Measurements from ENCODE around the gene ZNF280D. TPM values are rescaled to one million over a fixed set of nuclear protein-coding genes. Genes with fewer than 3 reads are reported as not detected.
"Not testable (repeated sequence)": the region's sequence is repeated elsewhere in the genome, so short reads cannot be mapped to it uniquely, and the experiment has no call there.

ZNF280D gene
- total RNA-seq, 2 donors from 2014 or later, result 35.1 to 44.2 TPM

DNA sequence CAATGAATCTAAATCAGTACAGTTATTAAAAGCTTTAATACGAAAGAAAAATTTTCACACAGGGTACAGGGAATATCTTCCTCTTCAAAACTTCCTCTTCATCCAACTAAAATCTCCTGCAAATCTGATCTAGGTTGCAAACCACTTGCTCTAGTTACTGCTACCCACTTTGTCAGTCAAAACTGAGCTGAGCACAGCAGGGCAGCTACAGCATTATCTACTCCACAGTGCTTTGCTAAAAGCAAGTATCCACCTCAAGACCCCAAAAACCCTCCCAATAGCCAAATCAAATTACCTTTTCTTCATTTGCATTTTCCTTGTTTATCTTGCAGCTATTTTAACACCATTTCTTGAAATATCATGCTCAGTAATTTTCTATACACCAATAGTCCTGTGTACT, 14.7 kb downstream of the ZNF280D start:
- 92% methylated on average over 1 of the region's 1 CpG for WGBS
- no peaks in the 10 kb centered on the region for H3K9me3 ChIP-seq
- intact Hi-C loops (cut with DNase I), result no loop called here
- H3K4me3 ChIP-seq, result no peak overlapping the region
- H3K4me1 ChIP-seq (replicated peaks), result no peaks in the 10 kb centered on the region
- H3K27me3 ChIP-seq (replicated peaks; ENCODE audit: insufficient read depth), result no peaks in the 10 kb centered on the region
- DNase-seq (ENCODE audit: low spot score), result no peak
- H3K36me3 ChIP-seq, result no peaks in the 10 kb centered on the region
- no peak for TF ChIP-seq POLR2A (IDR thresholded peaks at IDR 0.05)
- TF ChIP-seq CTCF (IDR thresholded peaks at IDR 0.05), result no peak
- TF ChIP-seq POLR2AphosphoS5 (IDR thresholded peaks at IDR 0.05), result no peak
- no peak overlapping the region for H3K27ac ChIP-seq

DNA sequence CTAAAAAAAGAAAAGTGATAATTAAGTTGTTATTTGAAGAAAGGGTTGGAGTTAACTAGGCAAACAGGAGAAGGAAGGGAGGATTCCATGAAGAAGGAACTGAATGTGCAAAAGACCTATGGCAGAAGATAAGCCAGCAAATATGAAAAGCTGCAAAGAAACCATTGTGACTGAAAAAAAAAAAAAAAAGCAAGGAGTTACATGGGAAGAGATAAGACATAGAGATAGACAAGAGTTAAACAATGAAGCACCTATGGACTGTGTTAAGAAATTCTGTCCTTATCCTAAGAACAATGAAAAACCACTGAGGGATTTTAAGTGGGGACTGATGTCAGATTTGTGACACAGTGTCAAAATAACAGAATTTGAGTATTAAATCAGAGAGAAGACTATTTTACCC, 17.0 kb downstream of the ZNF280D start:
- H3K4me1 ChIP-seq (replicated peaks), result no peaks in the 10 kb centered on the region
- no peak overlapping the region for H3K4me3 ChIP-seq
- DNase-seq (ENCODE audit: low spot score), result no peak
- no peaks in the 10 kb centered on the region for H3K9me3 ChIP-seq
- H3K36me3 ChIP-seq, result no peaks in the 10 kb centered on the region
- no peak overlapping the region for H3K27ac ChIP-seq
- TF ChIP-seq POLR2A (IDR thresholded peaks at IDR 0.05) (no peak), CTCF (IDR thresholded peaks at IDR 0.05) (no peak), POLR2AphosphoS5 (IDR thresholded peaks at IDR 0.05) (no peak)
- intact Hi-C loops (cut with DNase I), result no loop called here
- no peaks in the 10 kb centered on the region for H3K27me3 ChIP-seq (replicated peaks; ENCODE audit: insufficient read depth)

- Histone ChIP-seq H3K4me1 (replicated peaks) (no peaks in the 10 kb centered on the region), H3K36me3 (no peaks in the 10 kb centered on the region), H3K27ac (no peak overlapping the region), H3K9me3 (no peaks in the 10 kb centered on the region), H3K4me3 (no peak overlapping the region), H3K27me3 (replicated peaks; ENCODE audit: insufficient read depth) (no peaks in the 10 kb centered on the region)
- TF ChIP-seq POLR2AphosphoS5 (IDR thresholded peaks at IDR 0.05) (no peak), POLR2A (IDR thresholded peaks at IDR 0.05) (no peak), CTCF (IDR thresholded peaks at IDR 0.05) (no peak)
- no peak for DNase-seq (ENCODE audit: low spot score)
- intact Hi-C loops (cut with DNase I), result no loop called here
Measured at GRCh38 chr15:56715220-56715619, 18.1 kb downstream of the ZNF280D start.

- H3K27ac ChIP-seq; intact Hi-C loops (cut with DNase I); H3K27me3 ChIP-seq (replicated peaks; ENCODE audit: insufficient read depth); H3K9me3 ChIP-seq; DNase-seq (ENCODE audit: low spot score); H3K4me3 ChIP-seq; H3K4me1 ChIP-seq (replicated peaks); H3K36me3 ChIP-seq: not testable (repeated sequence)
- 97% methylated on average over 5 of the region's 5 CpGs for WGBS
Measured at GRCh38 chr15:56709502-56709901, 23.8 kb downstream of the ZNF280D start.

DNA sequence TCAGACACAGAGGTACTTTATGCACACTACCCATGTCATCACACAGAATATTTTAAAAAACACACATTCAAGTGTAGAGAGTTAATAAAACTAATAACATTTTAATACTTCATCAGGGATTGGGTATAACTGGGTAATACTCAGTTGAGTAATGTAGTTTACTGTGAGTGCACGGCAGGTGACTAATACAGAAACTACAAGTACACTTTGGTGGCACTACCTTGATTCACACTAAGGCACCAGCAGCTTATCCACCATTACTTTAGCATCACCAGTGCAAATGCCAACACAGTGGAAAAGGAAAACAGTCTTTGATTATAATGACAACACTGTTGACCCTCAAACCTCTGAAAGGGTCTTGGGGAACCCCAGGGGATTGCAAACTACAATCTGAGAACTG, 33.6 kb downstream of the ZNF280D start:
- 100% methylated on average over 1 of the region's 1 CpG for whole genome bisulfite sequencing
- H3K36me3 ChIP-seq, result no peaks in the 10 kb centered on the region
- H3K27ac ChIP-seq, result no peak overlapping the region
- H3K9me3 ChIP-seq, result no peaks in the 10 kb centered on the region
- H3K4me1 ChIP-seq (replicated peaks), result no peaks in the 10 kb centered on the region
- TF ChIP-seq POLR2AphosphoS5 (IDR thresholded peaks at IDR 0.05), result no peak
- no peak for TF ChIP-seq POLR2A (IDR thresholded peaks at IDR 0.05)
- TF ChIP-seq CTCF (IDR thresholded peaks at IDR 0.05), result no peak
- intact Hi-C loops (cut with DNase I), result no loop called here
- DNase-seq (ENCODE audit: low spot score), result no peak
- H3K27me3 ChIP-seq (replicated peaks; ENCODE audit: insufficient read depth), result no peaks in the 10 kb centered on the region
- no peak overlapping the region for H3K4me3 ChIP-seq
